Activated CD8-positive, alpha-beta memory T cell treated with anti-CD3 and anti-CD28 coated beads for 36 hours (primary cell): ENCODE data around the gene OR10A6. TPM values are rescaled to one million over a fixed set of nuclear protein-coding genes. Genes with fewer than 3 reads are reported as not detected.

Source experiments
- CTCF ChIA-PET: fragments of 350-600 bp; sonication (Branson Sonifier 250); formaldehyde crosslinking; loops from one replicate; lab custom pipeline; 2021; ENCODE audit warnings: antibody characterized with exemption; lab: Charles Lee
- POLR2A ChIA-PET: fragments of 350-600 bp; sonication (Branson Sonifier 250); formaldehyde crosslinking; loops from one replicate; lab custom pipeline; 2021; ENCODE audit warnings: antibody characterized with exemption; lab: Charles Lee
- total RNA-seq, 2 experiments: library from RNA; stranded (reverse); gene quantifications; one replicate each; pipeline ENCODE4 v1.2.3, GENCODE V29; 2021

Gene OR10A6, protein sequence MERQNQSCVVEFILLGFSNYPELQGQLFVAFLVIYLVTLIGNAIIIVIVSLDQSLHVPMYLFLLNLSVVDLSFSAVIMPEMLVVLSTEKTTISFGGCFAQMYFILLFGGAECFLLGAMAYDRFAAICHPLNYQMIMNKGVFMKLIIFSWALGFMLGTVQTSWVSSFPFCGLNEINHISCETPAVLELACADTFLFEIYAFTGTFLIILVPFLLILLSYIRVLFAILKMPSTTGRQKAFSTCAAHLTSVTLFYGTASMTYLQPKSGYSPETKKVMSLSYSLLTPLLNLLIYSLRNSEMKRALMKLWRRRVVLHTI
- total RNA-seq: not detected

GRCh38 chr11:7931168-7931567 lies at the start of gene OR10A6:
OR10A6 (minus strand) TSS chr11:7931268; CDS start chr11:7928662, 2,606 bp downstream.
- CTCF ChIA-PET: no interaction called here

DNA sequence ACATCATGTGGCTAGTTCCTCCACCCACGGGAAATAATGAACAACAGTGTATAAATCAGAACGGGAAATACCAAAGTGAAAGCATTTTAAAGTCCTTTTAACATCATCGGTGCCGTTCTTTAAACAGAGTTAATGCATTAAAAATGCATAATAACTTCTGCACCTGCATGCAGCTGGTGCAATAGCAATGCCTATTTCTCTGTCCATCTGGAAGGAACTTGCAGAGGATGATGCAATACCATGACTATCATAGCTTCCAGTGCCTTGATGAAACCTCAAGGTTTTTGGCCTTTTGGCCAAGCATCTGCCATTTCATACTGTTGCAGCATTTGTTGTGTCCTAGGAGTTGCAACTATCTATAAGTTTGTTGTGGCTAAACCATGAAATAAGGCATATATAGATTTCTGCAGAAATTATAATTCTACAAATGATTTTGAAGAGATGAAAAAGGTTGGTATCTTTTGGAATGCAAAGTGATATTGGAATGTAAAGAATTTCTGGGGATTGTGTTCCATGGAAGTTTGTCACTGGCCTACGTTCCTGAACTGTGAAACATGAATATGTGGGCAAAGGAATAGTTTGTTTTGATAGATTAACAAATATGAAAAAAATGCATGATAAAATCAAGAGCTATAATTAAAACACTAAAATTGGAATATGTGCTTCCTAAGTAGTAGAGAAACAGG lies 46.3 kb upstream of the OR10A6 start:
- ChIA-PET POLR2A (interaction anchor here (0.6 kb wide), 1 partner anchor 9 kb away, joined by 4 read pairs; no protein-coding TSS in a partner anchor), CTCF (no interaction called here)

More at GRCh38 chr11:7931168-7931567, at the start of gene OR10A6:
- POLR2A ChIA-PET: no interaction called here

DNA sequence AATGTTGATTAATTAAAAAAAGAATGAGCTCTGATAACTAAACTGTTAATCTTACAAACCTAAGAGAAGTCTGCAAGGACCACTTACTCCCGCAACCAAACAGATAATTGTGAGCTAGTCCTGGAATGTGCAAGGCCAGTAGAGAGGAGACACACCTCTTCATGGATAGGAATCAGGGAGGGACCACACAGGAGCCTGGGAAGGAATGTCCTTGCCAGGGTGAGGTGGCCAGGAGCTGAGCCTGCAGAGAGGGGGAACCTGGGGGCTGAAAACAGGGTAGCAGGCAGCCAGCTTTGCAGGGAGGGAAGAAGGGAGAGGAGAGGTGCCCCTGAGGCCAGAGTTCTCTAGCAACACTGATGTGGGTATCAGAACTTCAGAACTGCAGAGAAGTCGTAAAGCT lies 43.6 kb upstream of the OR10A6 start:
- CTCF ChIA-PET: no interaction called here
- POLR2A ChIA-PET: no interaction called here

- POLR2A ChIA-PET: no interaction called here
- CTCF ChIA-PET: no interaction called here
These were observed 41.9 kb upstream of the OR10A6 start for GRCh38 chr11:7973011-7973410.

GRCh38 chr11:7971846-7972245 lies 40.8 kb upstream of the OR10A6 start:
- CTCF ChIA-PET: no interaction called here
- POLR2A ChIA-PET: no interaction called here

DNA sequence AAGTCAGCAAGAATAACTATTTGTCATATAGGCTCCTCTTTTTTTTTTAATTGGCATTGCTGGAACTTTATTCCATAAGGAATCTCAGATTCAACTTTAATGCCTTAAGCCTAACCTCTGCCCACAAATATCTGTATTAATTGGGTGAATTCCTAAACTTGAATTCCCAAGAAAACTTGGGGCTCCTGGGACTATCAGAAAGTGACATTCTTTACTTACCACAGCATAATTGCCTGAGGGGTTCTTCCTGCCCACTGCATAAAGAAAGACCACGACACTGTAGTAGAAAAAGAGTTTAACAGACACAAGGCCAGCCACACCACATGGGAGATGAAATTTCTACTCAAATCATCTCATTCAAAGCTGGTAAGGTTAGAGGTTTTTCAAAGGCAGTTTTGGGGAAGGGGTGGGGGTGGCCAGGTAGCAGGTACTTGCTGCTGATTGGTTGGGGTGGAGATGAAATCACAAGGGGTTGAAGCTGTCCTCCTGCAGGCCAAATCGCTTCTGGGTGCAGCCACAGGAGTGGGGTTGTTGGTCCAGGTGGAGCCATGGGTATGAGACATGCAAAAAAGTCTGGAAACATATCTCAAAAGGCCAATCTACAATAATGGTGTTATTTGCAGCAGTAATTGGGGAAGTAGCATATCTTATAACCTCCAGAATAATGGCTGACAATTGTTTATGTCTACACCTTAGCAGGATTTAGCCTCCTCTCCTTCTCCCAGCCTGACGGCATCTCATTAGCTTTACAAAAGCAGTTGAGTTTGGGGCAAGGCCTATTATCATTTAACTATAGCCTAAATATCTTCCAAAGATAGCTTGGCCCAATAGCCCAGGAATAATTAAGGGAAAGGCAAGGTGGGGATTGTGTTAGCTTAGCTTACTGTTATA lies 38.9 kb upstream of the OR10A6 start:
- CTCF ChIA-PET: no interaction called here
- POLR2A ChIA-PET: no interaction called here

DNA sequence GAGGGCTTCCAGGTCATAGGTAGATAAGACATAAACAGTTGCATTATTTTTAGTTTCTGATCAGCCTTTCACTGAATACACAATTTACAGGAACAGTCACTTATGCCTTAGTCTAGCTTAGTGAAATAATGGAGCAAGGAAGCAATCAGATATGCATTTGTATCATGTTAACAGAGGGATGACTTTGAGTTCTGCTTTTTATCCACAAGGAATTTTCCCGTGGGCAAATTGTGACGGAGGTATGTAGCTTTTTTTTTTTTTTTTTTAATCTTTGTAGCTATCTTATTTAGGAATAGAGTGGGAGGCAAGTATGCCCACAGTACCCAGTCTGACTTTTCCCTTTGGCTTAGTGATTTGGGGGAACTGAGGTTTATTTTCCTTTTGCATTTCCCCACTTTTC lies 37.6 kb upstream of the OR10A6 start:
- ChIA-PET CTCF (interaction anchor here (1.1 to 1.6 kb wide), 2 partner anchors 17 to 76 kb away, joined by 3 to 5 read pairs; no protein-coding TSS in a partner anchor), POLR2A (interaction anchor here (0.6 kb wide), 1 partner anchor 18 kb away, joined by 3 read pairs; the partner anchor contains the start of gene EIF3F)

- POLR2A ChIA-PET: interaction anchor here (0.6 kb wide), 1 partner anchor 19 kb away, joined by 3 read pairs; the partner anchor contains the start of gene EIF3F
- CTCF ChIA-PET: interaction anchor here (1.6 kb wide), 1 partner anchor 75 kb away, joined by 5 read pairs; no protein-coding TSS in a partner anchor
These were observed 36.8 kb upstream of the OR10A6 start for GRCh38 chr11:7967826-7968225.

GRCh38 chr11:7967097-7967496 lies 36.0 kb upstream of the OR10A6 start:
- CTCF ChIA-PET: interaction anchor here (1.6 kb wide), 1 partner anchor 74 kb away, joined by 5 read pairs; no protein-coding TSS in a partner anchor
- POLR2A ChIA-PET: no interaction called here

- ChIA-PET POLR2A (no interaction called here), CTCF (no interaction called here)
These were observed 34.3 kb upstream of the OR10A6 start, which contains the start of gene NLRP10 for GRCh38 chr11:7965386-7965785. NLRP10 (minus strand) TSS chr11:7965447; CDS start chr11:7963495, 1,952 bp downstream.

DNA sequence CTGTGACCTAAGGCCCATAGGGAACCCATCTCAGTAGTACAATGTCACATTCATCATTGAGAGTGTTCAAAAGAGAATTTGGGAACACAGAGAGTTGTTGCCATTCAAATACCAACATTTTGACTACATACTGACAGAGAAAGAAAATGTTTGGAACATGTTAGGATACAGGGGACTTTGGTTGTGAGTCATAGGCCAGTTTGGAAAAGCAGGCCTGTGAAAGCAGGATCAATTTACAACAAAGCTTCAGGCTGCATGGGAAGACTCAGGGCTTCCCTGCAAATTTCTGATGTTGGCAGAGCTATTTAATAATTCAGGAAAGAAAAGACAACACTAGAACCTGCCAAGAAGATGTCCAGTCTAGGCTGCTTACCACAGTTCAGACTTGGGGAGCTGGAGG lies 33.8 kb upstream of the OR10A6 start:
- ChIA-PET POLR2A (no interaction called here), CTCF (no interaction called here)

DNA sequence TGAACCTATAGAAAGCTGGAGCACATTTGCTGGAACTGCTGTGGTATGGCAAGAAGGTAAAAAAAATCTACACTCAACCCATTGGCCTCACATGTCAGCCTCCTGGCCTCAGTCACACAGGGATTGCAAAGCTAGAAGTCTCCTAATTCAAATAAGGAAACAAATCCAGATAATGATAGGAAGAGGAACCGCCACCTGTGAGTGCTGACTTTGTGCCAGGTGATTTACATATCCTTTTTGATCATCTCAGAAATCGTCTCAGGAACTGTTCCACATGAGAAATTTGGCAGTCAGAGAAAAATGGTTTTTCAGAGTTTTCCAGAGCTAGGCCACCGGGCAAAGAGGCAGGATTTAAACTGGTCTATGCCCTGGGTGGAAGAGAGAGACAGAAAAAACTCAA lies 33.2 kb upstream of the OR10A6 start:
- ChIA-PET CTCF (no interaction called here), POLR2A (no interaction called here)

DNA sequence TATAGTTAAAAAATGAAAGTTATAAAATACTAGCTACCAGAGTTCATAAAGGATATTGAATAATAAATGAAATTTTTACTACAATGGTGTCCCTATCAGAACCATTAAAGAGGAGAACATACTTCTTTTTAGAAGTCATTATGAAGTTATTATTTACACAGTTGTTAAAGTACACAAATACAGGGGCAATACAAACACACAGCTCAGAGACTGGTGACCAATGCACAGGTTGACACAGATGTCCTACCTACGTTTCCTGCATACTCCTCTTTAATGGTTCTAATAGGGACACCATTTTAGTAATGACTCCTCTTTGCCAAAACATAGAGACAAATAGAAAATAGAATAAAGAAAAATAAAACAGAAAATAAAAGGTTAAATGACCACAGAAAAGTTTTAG lies 24.1 kb upstream of the OR10A6 start:
- POLR2A ChIA-PET: no interaction called here
- CTCF ChIA-PET: no interaction called here

GRCh38 chr11:7949934-7950333 lies 18.9 kb upstream of the OR10A6 start:
- ChIA-PET CTCF (no interaction called here), POLR2A (no interaction called here)

GRCh38 chr11:7944123-7944522 lies 13.1 kb upstream of the OR10A6 start:
- POLR2A ChIA-PET: no interaction called here
- CTCF ChIA-PET: no interaction called here

DNA sequence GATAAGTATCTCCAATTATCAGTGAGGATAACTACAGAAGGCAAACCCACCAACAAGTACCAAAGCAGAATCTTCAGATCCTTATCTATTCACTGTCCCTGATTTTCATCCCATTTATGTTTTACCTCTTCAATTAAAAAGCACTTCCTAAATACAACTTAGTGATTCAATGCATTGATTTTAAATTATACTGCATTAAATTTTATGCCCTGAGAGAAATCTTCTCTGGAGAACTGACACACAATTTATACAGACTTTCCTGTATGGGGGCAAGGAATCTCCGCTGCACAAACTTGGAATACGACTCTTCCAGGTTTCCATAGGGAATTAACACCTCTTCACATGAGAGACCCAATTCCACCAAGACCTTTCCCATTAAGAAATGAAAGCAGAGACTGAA lies 10.5 kb upstream of the OR10A6 start, which contains the start of gene OR10A3:
OR10A3 (minus strand) TSS at position 101 of the 400 bp plus-strand sequence. CDS start 2,188 bp downstream, outside the sequence.
- CTCF ChIA-PET: no interaction called here

DNA sequence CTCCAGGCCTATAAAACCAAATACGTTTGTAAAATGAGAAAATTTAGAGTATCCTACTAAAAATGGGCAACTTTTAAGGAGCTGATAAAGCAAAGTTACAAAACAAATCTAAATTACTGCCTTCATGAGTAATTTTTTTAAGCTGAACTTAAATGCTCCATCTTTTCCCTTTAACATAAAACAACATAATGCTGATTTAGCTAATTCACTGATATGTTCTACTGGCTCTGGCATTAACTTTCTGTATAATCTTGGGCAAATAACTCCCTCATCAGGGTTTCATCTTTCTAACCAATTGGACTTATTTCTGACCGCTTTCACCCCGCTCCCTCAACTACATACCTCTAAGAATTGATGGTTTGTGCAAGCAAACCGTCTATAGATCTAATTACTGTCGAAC lies 10.1 kb upstream of the OR10A6 start:
- POLR2A ChIA-PET: no interaction called here
- CTCF ChIA-PET: no interaction called here

More for the DNA sequence above, 10.5 kb upstream of the OR10A6 start, which contains the start of gene OR10A3:
- POLR2A ChIA-PET: no interaction called here

GRCh38 chr11:7936615-7937014 lies 5.5 kb upstream of the OR10A6 start:
- POLR2A ChIA-PET: no interaction called here
- CTCF ChIA-PET: no interaction called here

- CTCF ChIA-PET: no interaction called here
- POLR2A ChIA-PET: no interaction called here
These were observed 3.4 kb downstream of the OR10A6 start for GRCh38 chr11:7927635-7928034.
